Parathyroid adenoma (tissue), 2 donors: ENCODE results near the gene PHYHD1.
A peak's percentile ranks its signal among the peaks of the same experiment; 100 is the strongest.

Experiments used
- H2AFZ ChIP-seq: fragments of 300-600 bp; sonication (generic); one replicate; pipeline ENCODE4 v1.7.0; 2017; ENCODE audit warnings: antibody characterized with exemption, mild to moderate bottlenecking
- H3K27ac ChIP-seq: fragments of 300-600 bp; sonication (generic); one replicate; pipeline ENCODE4 v1.7.0; 2017
- H3K27me3 ChIP-seq: fragments of 300-600 bp; sonication (generic); one replicate; pipeline ENCODE4 v1.7.0; 2017; ENCODE audit warnings: low read length; ENCODE audit not compliant: control insufficient read depth, insufficient read depth
- H3K36me3 ChIP-seq: fragments of 300-600 bp; sonication (generic); one replicate; pipeline ENCODE4 v1.7.0; 2017; ENCODE audit warnings: low read length; ENCODE audit not compliant: control insufficient read depth, insufficient read depth
- H3K4me1 ChIP-seq: fragments of 300-600 bp; sonication (generic); one replicate; pipeline ENCODE4 v1.7.0; 2017; ENCODE audit warnings: control low read depth
- H3K4me2 ChIP-seq: fragments of 300-600 bp; sonication (generic); one replicate; pipeline ENCODE4 v1.7.0; 2017; ENCODE audit warnings: low read length
- H3K4me3 ChIP-seq: fragments of 300-600 bp; sonication (generic); one replicate; pipeline ENCODE4 v1.7.0; 2017; ENCODE audit warnings: low read depth, low read length
- H3K79me2 ChIP-seq: fragments of 300-600 bp; sonication (generic); one replicate; pipeline ENCODE4 v1.7.0; 2017; ENCODE audit warnings: control low read depth
- H3K9ac ChIP-seq: fragments of 300-600 bp; sonication (generic); one replicate; pipeline ENCODE4 v1.7.0; 2017; ENCODE audit warnings: mild to moderate bottlenecking
- H3K9me3 ChIP-seq: fragments of 300-600 bp; sonication (generic); one replicate; pipeline ENCODE4 v1.7.0; 2017; ENCODE audit warnings: low read length; ENCODE audit not compliant: control insufficient read depth
- TF ChIP-seq, protein P1 (sequence below): fragments of 300-600 bp; sonication (generic); IDR thresholded peaks from one replicate; pipeline ENCODE4 v1.7.0; 2017; ENCODE audit warnings: antibody characterized with exemption, mild to moderate bottlenecking
- donor health status: primary hyperparathyroidism.

Gene PHYHD1

DNA sequence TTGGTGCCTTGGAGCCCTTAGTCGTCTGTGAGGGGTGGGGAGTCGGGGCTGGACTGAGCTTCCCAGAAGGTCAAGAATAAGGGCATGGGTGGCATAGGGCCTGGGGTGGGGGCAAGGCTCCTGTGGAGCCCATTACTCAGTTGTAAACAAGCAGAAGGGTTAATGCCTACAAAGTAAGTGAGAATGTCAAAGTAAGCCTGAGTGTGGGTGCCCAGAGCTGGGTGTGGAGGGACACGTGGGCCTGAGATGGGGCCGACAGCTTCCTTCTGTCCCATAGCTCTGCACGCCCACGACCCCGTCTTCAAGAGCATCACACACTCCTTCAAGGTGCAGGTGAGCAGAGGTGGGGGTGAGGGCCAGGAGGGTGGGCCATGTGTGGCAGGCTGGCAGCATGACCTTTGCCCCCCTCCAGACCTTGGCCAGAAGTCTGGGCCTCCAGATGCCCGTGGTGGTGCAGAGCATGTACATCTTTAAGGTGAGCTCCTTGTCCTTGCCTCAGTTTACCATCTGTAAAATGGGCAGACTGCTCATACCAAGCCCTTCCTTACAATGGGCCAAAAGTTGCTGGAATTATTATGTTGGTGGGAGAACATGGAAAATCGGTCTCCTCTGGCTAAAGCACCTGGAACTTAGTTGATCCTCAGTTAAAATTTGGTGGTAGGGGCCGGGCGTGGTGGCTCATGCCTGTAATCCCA, 15.5 kb downstream of the PHYHD1 start:
- Histone ChIP-seq H3K9me3 (no peaks in the 10 kb centered on the region), H3K36me3 (no peaks in the 10 kb centered on the region), H3K4me2 (no peak overlapping the region), H3K27ac (no peak overlapping the region), H3K9ac (no peak overlapping the region), H2AFZ (no peak overlapping the region), H3K79me2 (no peaks in the 10 kb centered on the region), H3K4me1 (no peaks in the 10 kb centered on the region), H3K27me3 (no peaks in the 10 kb centered on the region), H3K4me3 (no peak overlapping the region)
- TF ChIP-seq, protein P1, sequence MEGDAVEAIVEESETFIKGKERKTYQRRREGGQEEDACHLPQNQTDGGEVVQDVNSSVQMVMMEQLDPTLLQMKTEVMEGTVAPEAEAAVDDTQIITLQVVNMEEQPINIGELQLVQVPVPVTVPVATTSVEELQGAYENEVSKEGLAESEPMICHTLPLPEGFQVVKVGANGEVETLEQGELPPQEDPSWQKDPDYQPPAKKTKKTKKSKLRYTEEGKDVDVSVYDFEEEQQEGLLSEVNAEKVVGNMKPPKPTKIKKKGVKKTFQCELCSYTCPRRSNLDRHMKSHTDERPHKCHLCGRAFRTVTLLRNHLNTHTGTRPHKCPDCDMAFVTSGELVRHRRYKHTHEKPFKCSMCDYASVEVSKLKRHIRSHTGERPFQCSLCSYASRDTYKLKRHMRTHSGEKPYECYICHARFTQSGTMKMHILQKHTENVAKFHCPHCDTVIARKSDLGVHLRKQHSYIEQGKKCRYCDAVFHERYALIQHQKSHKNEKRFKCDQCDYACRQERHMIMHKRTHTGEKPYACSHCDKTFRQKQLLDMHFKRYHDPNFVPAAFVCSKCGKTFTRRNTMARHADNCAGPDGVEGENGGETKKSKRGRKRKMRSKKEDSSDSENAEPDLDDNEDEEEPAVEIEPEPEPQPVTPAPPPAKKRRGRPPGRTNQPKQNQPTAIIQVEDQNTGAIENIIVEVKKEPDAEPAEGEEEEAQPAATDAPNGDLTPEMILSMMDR, result no peak

DNA sequence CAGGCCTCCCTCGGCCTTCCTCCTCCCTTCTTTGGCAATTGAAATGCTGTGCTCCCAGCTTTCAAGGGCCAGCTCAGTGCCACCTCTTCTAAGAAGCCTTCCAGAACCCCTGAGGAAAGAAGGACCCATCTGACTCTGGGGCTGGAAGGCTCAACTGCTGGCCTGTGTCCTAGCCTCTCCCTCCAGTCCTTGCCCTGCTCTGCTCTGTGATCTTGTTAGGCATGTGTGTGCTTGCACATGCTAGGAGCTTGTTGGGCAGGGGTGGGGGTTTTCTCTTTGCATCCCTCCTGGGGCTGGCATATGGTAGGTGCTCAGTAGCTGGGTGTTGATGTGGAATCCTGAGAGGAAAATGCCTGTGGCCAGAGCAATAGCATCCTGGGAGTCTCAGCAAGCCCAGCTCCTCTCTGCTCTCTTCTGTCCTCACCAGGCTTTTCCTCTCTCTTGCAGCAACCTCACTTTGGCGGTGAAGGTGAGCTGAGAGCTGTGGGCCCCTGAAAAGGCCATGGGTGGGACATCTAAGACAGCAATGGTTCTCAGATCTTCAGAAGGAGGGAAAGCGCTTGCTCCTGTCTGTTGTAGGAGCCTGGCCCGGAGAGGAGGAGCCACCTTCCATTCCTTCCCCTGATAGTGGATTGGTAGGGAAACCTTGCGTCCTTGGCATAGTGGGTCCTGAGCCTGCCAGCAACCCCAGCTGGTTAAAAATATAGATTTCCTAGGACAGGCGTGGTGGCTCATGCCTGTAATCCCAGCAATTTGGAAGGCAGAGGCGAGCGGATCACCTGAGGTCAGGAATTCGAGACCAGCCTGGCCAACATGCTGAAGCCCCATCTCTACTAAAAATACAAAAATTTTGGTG, 16.8 kb downstream of the PHYHD1 start:
- no peaks in the 10 kb centered on the region for H3K79me2 ChIP-seq
- no peaks in the 10 kb centered on the region for H3K36me3 ChIP-seq
- H3K9ac ChIP-seq, result no peak overlapping the region
- H3K4me2 ChIP-seq, result no peak overlapping the region
- H3K4me1 ChIP-seq, result no peaks in the 10 kb centered on the region
- H3K4me3 ChIP-seq, result no peak overlapping the region
- H3K9me3 ChIP-seq, result no peaks in the 10 kb centered on the region
- no peak overlapping the region for H2AFZ ChIP-seq
- no peak overlapping the region for H3K27ac ChIP-seq
- H3K27me3 ChIP-seq, result no peaks in the 10 kb centered on the region
- TF ChIP-seq, protein P1, result no peak

DNA sequence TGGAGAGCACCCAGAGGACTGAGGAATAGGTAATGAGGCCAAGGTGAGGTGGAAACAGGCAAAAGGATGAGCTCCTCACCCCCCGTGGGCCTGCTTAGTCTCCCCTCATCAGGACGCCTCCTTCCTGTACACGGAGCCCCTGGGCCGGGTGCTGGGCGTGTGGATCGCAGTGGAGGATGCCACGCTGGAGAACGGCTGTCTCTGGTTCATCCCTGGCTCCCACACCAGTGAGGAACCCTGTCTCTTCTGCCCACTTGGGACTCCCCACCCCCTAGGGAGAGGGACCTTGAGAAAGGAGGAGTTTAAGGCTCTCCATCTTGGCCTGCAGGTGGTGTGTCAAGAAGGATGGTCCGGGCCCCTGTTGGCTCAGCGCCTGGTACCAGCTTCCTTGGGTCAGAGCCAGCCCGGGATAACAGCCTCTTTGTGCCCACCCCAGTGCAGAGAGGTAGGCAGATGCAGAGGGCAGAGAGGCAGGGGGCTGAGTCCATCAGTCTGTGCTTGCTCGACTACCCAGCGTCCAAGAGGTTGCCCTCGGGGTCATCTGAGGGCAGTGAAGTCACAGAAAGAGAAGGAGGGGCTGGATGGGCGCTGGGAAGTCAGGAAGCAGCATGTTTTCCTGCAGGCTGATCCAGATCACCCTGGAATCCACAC, 19.6 kb downstream of the PHYHD1 start:
- Histone ChIP-seq H3K4me2 (no peak overlapping the region), H3K27ac (no peak overlapping the region)

DNA sequence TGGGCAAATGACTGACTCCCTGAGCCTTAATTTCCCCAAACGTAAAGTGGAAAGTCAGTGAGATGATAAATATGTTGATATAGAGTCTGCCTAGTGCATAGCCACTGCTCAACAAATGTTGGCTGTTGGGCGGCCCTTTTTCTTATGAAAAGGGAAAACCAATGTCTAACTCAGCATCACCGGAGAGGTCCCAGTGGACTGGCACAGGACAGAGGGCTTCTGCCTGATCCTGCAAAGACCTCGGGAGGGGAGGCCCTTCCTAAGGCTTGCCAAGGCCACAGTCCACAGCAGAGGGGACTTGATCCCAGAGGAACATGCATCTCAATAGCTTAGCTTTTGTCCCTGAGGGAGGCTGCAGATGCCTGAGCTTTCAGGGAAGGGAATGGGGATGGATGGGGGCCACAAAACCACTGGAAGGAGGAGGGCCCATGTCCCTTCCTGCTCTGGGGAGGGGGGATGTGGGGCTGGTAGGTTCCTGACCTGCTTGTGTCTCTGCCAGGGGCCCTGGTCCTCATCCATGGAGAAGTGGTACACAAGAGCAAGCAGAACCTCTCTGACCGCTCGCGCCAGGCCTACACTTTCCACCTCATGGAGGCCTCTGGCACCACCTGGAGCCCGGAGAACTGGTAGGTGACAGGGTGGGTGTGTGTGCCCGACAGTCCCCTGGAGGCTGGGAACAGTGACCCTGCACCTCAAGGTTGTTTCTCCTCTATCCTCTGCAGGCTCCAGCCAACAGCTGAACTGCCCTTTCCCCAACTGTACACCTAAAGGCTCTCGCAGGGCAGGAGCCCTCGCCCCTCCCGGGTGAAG, 20.4 kb downstream of the PHYHD1 start:
- Histone ChIP-seq H2AFZ (no peak overlapping the region), H3K9ac (no peak overlapping the region), H3K36me3 (no peaks in the 10 kb centered on the region), H3K79me2 (no peaks in the 10 kb centered on the region), H3K4me3 (no peak overlapping the region), H3K4me2 (no peak overlapping the region), H3K27ac (peak overlapping the region; percentile 15), H3K27me3 (no peaks in the 10 kb centered on the region), H3K4me1 (no peaks in the 10 kb centered on the region), H3K9me3 (no peaks in the 10 kb centered on the region)
- TF ChIP-seq, protein P1, result no peak

More for the DNA sequence above, 19.6 kb downstream of the PHYHD1 start:
- TF ChIP-seq, protein P1, result no peak
- H3K9me3 ChIP-seq, result no peaks in the 10 kb centered on the region
- H3K4me1 ChIP-seq, result no peaks in the 10 kb centered on the region
- H3K79me2 ChIP-seq, result no peaks in the 10 kb centered on the region
- no peak overlapping the region for H3K9ac ChIP-seq
- no peak overlapping the region for H3K4me3 ChIP-seq
- no peak overlapping the region for H2AFZ ChIP-seq
- no peaks in the 10 kb centered on the region for H3K27me3 ChIP-seq
- no peaks in the 10 kb centered on the region for H3K36me3 ChIP-seq
